GM08714 (cell line): ENCODE data around the gene SLC7A1.
"Not testable (repeated sequence)": the region's sequence is repeated elsewhere in the genome, so short reads cannot be mapped to it uniquely, and the experiment has no call there.

Experiments used
- H3K4me3 ChIP-seq: fragments of 200-500 bp; sonication (Bioruptor generic); 2 replicates; pipeline ENCODE4 v1.5.1; 2014; ENCODE audit warnings: mild to moderate bottlenecking, low read length, inconsistent platforms
- ZNF274 ChIP-seq: IDR thresholded peaks from 2 replicates; pipeline ENCODE4 v1.6.1; 2012; ENCODE audit warnings: mild to moderate bottlenecking, low read depth, low read length

Gene SLC7A1

DNA sequence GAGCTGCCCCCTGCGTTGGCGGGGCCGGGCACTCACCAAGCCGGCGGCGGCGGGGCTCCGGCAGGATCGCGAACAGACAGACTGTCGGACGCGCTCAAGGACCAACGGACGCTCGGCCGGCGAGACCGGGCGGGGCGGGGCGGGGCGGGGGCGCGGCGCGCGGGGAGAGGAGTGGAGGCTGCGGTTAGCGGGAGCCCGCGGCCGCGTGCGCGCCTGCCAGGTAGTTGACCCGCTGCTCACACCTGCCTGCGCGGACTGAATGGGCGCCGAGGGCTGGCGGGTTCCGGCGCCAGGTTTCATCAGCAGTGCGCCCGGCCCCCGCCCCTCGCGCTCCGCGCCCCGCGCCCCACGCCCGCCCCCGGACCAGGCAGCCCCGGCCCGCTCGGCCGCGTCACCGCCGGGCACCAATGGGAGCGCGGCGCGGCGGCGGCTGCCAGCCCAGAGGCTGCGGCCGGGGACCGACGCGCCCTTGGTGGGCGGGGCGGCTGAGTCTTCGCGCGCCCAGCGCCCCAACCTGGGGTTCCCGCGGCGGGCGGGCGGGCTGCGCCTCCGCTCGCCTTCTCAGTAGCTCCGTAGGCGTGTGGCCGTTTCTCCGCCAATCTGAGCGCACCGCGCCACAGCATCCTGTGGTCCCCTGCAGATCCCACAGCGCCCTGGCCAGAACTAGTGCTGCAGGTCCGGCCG is at the start of gene SLC7A1:
Gene SLC7A1, minus strand, starts transcription at position 309 of the 684 bp plus-strand sequence. CDS start 59,500 bp downstream, outside the sequence.
- H3K4me3 ChIP-seq: peak within 1 kb of the TSS; percentile 75

DNA sequence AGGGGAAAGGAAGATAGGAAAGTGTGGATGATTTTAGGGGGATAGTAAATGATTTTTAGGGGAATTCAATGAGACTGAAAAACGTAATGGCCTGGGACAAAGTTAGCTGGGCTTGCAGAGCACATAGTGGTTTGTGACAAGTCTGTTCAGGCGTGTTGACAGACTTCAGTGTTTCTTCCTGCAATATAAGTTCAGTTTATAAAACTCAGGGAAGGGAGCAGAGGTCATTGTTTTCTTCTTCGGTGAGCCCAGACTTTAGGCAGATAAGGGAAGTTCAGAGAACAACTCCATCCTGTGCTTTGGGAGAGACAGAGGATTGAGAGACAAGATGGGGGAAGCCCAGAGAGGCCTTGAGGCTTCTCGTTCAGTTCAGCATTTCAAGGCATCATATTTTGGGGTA is 45.2 kb upstream of the SLC7A1 start:
- TF ChIP-seq ZNF274: no peak
- no peak overlapping the region for H3K4me3 ChIP-seq

More for the DNA sequence above, at the start of gene SLC7A1:
- TF ChIP-seq ZNF274: no peak

DNA sequence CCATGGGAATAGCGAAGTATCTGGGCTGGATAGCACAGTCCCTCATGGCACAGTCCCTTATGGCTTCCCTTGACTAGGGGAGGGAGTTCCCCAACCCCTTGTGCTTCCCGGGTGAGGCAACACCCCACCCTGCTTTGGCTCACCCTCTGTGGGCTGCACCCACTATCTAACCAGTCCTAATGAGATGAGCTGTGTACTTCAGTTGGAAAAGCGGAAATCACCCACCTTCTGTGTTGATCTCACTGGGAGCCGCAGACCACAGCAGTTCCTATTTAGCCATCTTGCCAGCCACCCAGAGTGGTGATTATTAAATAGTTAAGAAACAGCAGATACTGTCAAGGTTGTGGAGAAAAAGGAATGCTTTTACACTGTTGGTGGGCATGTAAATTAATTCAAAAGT is 41.3 kb upstream of the SLC7A1 start:
- H3K4me3 ChIP-seq: not testable (repeated sequence)

DNA sequence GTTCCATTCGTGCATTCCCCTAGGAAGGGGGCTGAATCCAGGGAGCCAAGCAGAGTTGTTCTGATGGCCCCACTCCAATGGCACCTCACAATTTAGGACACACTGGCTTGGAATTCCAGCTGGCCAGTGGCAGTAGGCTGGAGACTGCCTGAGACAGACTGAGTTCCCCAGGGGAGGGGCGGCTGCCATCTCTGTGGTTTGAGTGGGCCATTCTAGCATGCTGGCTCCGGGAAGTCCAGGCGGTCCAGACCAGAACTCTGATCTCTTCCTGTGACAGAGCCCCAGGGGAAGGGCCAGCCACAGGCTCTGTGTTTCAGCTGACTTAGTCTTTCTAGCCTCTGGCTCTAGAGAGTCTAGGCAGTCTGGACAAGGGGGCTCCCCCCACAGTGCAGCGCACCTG is 29.5 kb upstream of the SLC7A1 start:
- H3K4me3 ChIP-seq: no peak overlapping the region
- TF ChIP-seq ZNF274: no peak

GRCh38 chr13:29621841-29622240 is 26.4 kb upstream of the SLC7A1 start:
- TF ChIP-seq ZNF274: no peak
- no peak overlapping the region for H3K4me3 ChIP-seq

DNA sequence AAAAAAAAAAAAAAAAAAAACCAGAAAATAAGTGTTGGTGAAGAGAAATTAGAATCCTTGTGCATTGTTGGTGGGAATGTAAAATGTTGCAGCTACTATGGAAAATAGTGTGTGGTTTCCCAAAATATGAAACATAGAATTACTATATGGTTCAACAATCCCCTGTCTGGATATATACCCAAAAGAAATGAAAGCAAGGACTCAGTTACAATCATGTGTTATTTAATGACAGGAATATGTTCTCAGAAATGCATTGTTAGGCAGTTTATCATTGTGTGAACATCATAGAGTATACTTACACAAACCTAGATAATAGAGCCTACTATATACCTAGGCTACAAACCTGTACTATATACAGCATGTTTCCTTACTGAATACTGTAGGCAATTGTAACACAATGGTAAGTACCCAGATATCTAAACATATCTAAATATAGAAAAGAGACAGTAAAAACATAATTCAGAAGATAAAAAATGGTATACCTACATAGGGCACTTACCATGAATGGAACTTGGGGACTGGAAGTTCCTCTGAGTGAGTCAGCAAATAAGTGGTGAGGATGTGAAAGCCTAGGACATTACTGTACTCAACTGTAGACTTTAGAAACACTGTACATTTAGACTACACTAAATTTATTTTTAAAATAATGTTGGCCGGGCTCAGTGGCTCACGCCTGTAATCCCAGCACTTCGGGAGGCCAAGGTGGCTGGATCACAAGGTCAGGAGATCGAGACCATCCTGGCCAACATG is 25.7 kb upstream of the SLC7A1 start:
- H3K4me3 ChIP-seq: no peak overlapping the region
- no peak for TF ChIP-seq ZNF274

- no peak overlapping the region for H3K4me3 ChIP-seq
- TF ChIP-seq ZNF274: no peak
Observed at GRCh38 chr13:29619995-29620394, 24.5 kb upstream of the SLC7A1 start.

- no peak overlapping the region for H3K4me3 ChIP-seq
- no peak for TF ChIP-seq ZNF274
Observed at GRCh38 chr13:29613101-29613500, 17.6 kb upstream of the SLC7A1 start.

DNA sequence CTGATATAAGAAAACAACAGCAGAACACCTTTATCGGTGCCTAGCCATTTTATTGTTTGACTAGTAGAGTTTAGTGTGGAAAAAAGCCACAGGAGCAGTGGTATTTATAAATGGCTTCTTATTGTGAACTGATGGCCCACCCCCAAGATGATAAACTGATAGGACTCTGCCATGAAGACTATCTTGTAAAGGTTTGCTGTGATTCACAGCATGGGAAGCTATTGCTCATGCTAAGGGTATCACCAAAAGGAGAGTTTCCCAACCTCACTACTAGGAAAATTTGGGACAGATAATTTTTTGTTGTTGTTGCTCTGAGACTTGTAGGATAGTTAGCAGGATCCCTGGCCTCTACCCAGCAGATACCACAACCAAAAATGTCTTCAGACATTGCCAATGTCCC is 12.0 kb upstream of the SLC7A1 start:
- H3K4me3 ChIP-seq: no peak overlapping the region
- TF ChIP-seq ZNF274: no peak

DNA sequence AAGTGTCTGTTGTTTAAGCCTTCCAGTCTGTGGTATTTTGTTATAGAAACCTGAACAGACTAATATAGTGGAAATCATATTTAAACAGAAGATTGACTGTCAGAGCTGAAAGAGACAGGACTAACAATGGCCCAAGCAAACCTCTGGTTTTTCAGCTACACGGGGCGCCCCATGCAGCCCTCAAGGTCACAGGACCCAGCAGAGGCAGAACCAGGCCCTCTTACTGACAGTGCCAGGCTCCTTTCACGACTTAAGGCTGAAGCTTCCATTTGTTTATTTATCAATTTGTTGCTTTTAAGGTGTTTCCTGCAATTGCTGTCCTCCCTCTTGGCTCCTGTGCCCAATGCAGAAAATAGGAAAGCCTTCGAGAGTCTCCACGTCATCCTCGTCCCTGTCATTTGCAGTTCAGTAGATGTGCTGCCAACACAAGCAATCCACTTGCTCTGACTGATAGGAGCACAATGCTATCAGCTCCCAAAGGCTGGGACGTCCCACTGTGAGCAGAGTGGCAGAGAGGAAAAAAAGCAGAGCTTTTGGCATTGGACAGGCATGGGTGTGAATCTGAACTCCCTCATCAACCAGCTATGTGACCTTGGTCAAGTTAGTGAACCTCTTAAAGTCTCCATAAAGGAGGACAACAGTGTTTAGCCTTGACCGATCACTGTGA is 10.5 kb upstream of the SLC7A1 start:
- no peak for TF ChIP-seq ZNF274
- no peak overlapping the region for H3K4me3 ChIP-seq

DNA sequence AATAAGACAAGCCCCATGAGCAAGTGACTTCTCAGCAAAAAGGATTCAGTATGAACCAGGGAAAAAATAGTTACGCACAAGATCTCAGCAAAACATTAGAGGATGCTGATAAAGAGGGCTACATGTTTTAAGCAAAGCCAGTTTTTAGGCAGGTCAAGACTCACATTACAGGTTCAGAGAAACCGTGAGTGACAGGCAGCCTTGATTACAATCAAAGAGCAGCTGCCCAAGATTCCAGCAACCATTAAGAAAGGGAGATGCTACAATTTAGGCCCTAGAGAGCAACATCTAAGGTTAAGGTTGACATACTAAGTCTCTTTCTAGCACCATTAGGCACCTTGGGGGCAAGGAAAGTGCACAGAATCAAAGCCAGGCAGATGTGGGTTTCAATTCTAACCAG is 2.8 kb upstream of the SLC7A1 start:
- TF ChIP-seq ZNF274: no peak

DNA sequence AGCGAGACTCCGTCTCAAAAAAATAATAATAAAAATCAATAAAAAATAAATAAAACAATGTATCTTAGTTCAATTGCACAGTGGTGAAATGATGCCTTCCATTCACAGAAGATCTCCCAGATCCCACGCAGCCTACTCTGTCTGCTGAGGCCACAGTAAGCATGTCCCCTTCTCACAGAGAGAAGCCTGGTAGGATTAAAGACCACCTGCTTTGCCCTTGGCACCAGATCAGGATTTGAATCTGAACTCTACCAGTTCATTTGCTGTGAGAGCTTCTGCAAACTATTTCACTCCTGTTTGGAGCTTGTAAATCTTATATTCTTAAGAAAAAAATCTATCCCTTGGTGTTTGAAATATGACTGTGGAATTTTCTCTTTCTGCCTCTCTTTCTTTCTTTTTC is 2.2 kb upstream of the SLC7A1 start:
- TF ChIP-seq ZNF274: no peak
- H3K4me3 ChIP-seq: no peak overlapping the region

More for the DNA sequence above, 2.8 kb upstream of the SLC7A1 start:
- H3K4me3 ChIP-seq: no peak overlapping the region

GRCh38 chr13:29597246-29597645 is 1.8 kb upstream of the SLC7A1 start:
- TF ChIP-seq ZNF274: no peak

DNA sequence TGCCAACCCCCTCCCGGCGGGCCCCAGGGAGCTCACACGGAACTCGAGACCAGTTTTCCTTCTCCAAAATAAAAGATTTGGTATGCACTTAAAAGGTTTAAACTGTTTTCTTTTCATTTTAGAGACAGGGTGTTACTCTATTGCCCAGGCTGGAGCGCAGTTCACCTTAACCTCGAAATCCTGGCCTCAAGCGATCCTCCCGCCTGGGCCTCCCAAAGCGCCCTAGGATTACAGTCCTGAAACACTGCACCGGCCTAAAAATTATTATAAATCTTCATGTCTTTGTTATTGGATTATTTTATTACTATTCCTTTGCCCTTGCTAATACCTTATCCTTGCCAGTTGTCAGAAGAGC is 553 bp upstream of the SLC7A1 start:
- no peak for TF ChIP-seq ZNF274

More at GRCh38 chr13:29597246-29597645, 1.8 kb upstream of the SLC7A1 start:
- H3K4me3 ChIP-seq: no peak overlapping the region

More for the DNA sequence above, 553 bp upstream of the SLC7A1 start:
- H3K4me3 ChIP-seq: peak overlapping the region; percentile 47; the same call in 1 of the 2 replicates
